GM20000 (cell line): ENCODE results near the gene BBC3.

Source experiments
- DNase-seq: peaks from one replicate; pipeline ENCODE4 v3.0.0; 2012; ENCODE audit warnings: low spot score
- TF ChIP-seq, protein P1 (sequence below): IDR thresholded peaks from 2 replicates; pipeline ENCODE4 v1.5.1; 2012; ENCODE audit warnings: mild to moderate bottlenecking, control low read depth; ENCODE audit errors: extremely low read depth, missing control alignments

The BBC3 gene

DNA sequence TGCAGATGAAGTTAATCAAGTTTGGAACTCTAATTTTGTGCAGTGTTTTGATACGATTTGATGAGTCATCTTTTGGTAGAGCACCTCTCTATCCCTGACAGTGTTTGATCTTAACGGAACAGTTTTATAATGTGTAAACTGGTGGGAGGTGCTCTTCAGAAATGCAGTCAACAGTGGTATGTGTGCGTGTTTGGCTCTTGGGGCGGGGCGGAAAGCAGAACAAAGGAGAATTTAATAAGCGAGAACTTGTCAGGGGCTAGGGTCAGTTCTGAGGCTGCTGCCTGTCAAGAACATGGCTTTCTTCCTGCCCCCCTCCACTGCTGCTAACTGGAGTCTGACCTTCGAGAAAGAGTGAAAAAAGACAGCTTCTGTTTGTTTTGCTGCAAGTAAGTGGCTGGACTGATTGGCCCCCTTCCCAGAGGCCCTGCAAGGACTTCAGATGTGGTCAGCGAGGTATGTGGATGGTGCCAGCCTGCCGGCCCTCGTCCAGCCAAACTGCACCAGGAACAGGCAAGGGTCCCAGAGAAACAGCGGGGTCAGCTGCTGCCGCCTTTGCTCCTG lies 40.8 kb downstream of the BBC3 start:
- TF ChIP-seq, protein P1, sequence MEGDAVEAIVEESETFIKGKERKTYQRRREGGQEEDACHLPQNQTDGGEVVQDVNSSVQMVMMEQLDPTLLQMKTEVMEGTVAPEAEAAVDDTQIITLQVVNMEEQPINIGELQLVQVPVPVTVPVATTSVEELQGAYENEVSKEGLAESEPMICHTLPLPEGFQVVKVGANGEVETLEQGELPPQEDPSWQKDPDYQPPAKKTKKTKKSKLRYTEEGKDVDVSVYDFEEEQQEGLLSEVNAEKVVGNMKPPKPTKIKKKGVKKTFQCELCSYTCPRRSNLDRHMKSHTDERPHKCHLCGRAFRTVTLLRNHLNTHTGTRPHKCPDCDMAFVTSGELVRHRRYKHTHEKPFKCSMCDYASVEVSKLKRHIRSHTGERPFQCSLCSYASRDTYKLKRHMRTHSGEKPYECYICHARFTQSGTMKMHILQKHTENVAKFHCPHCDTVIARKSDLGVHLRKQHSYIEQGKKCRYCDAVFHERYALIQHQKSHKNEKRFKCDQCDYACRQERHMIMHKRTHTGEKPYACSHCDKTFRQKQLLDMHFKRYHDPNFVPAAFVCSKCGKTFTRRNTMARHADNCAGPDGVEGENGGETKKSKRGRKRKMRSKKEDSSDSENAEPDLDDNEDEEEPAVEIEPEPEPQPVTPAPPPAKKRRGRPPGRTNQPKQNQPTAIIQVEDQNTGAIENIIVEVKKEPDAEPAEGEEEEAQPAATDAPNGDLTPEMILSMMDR = no peak

GRCh38 chr19:47188507-47189033 lies 42.4 kb downstream of the BBC3 start:
- DNase-seq = no peak
- TF ChIP-seq, protein P1 = no peak

More for the DNA sequence above, 40.8 kb downstream of the BBC3 start:
- DNase-seq = no peak

- TF ChIP-seq, protein P1 = no peak
These were observed 43.2 kb downstream of the BBC3 start for GRCh38 chr19:47187797-47188196.

DNA sequence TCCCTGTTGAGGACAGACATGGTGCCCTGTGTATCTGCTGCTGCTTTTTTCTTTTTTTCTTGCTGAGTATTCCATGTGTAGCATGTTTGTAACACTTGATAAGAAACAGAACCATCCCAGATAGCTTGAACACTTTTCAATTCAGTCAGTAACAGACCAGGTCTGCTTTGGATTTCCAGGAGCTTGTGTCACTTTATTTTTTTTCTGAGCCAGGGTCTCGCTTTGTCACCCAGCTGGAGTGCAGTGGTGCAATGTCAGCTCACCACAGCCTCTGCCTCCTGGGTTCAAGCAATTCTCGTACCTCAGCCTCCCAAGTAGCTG lies 43.7 kb downstream of the BBC3 start:
- no peak for DNase-seq
- TF ChIP-seq, protein P1 = no peak

More at GRCh38 chr19:47187797-47188196, 43.2 kb downstream of the BBC3 start:
- no peak for DNase-seq

- peak; percentile 90 for DNase-seq
- TF ChIP-seq, protein P1 = peak; percentile 24
These were observed 44.3 kb downstream of the BBC3 start for GRCh38 chr19:47186446-47187334.

GRCh38 chr19:47183601-47184000 lies 47.4 kb downstream of the BBC3 start:
- TF ChIP-seq, protein P1 = no peak
- no peak for DNase-seq

GRCh38 chr19:47179653-47180310 lies 51.2 kb downstream of the BBC3 start:
- no peak for DNase-seq
- TF ChIP-seq, protein P1 = no peak
